ENCODE measurements around the gene TMEM11.

The TMEM11 gene

GRCh38 chr17:21210411-21211076 is 3.4 kb downstream of the TMEM11 start:
- TF ChIP-seq, protein P1, sequence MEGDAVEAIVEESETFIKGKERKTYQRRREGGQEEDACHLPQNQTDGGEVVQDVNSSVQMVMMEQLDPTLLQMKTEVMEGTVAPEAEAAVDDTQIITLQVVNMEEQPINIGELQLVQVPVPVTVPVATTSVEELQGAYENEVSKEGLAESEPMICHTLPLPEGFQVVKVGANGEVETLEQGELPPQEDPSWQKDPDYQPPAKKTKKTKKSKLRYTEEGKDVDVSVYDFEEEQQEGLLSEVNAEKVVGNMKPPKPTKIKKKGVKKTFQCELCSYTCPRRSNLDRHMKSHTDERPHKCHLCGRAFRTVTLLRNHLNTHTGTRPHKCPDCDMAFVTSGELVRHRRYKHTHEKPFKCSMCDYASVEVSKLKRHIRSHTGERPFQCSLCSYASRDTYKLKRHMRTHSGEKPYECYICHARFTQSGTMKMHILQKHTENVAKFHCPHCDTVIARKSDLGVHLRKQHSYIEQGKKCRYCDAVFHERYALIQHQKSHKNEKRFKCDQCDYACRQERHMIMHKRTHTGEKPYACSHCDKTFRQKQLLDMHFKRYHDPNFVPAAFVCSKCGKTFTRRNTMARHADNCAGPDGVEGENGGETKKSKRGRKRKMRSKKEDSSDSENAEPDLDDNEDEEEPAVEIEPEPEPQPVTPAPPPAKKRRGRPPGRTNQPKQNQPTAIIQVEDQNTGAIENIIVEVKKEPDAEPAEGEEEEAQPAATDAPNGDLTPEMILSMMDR (IDR thresholded peaks at IDR 0.05; ENCODE audit: low read depth, low read length, missing control alignments) = no peak
- no peak overlapping the region for H3K4me3 ChIP-seq (ENCODE audit: low read depth, low read length)
- DNase-seq (ENCODE audit: low read depth) = no peak

DNA sequence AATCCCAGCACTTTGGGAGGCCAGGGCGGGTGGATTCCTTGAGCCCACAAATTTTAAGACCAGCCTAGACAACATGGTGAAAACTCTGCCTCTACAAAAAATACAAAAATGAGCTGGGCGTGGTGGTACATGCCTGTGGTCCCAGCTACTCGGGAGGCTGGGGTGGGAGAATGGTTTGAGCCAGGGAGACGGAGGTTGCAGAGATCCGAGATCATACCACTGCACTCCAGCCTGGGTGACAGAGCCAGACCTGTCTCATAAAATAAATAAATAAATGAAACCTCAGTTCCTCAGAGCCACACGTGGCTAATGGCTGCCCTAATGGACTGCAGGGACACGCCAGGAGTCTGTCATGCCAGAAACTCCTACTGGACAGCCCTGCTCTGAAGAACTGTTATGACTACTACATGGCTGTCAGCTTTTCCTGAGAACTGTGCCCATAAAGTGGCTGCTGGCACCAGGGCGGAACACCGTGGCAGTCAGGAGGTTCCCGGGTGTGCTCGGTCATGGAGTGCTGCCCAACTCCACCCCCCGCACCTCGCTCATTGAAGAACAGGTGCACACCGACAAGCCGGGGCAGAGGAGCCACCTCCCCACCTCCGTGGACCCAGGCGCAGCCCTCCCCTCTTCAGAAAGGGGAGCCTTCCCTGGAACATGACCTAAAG is 4.3 kb downstream of the TMEM11 start:
- TF ChIP-seq, protein P1 (IDR thresholded peaks at IDR 0.05; ENCODE audit: low read depth, low read length, missing control alignments) = no peak
- H3K4me3 ChIP-seq (ENCODE audit: low read depth, low read length) = no peak overlapping the region
- DNase-seq (ENCODE audit: low read depth) = no peak

DNA sequence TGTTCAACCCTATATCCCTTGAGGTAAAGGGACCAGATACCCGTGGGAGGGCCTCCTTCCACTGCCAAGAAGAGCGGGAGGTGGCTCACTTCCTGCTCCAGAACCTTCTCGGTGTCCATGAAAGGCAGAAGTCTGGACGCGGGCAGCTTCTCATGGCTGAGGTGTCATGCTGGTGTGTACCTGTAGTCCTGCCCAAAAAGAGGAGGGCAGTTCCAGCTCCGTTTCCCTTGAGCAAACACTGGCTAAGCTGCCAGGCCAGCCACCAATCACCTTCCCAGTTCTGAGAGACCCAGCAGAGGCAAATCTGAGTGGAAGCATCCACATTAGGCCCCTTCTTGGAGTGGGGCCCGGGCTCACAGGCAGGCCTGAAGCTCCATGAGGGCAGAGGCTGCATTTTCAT is 5.6 kb downstream of the TMEM11 start:
- TF ChIP-seq, protein P1 (IDR thresholded peaks at IDR 0.05; ENCODE audit: low read depth, low read length, missing control alignments) = no peak
- no peak for DNase-seq (ENCODE audit: low read depth)
- no peak overlapping the region for H3K4me3 ChIP-seq (ENCODE audit: low read depth, low read length)

DNA sequence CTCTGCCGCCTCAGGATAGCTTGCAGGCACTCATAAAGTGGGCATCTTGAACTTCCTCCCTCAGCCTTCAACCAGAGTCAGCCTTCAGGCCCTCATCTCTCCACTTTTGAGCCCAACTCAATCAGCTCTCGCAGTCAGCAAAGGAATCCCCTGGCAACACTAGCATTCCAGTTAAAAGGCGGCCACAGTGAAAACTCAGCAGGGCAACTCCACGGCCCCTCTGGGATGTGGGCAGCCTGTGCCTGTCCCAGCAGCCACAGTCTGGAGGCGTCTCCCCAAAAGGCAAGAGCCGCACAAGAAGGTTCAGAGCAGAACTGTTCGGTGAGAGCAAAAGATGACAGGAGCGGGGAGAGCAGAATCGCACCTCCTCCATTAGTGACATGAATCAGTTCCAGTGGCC is 9.0 kb downstream of the TMEM11 start:
- no peak overlapping the region for H3K4me3 ChIP-seq (ENCODE audit: low read depth, low read length)
- TF ChIP-seq, protein P1 (IDR thresholded peaks at IDR 0.05; ENCODE audit: low read depth, low read length, missing control alignments) = no peak
- DNase-seq (ENCODE audit: low read depth) = no peak

DNA sequence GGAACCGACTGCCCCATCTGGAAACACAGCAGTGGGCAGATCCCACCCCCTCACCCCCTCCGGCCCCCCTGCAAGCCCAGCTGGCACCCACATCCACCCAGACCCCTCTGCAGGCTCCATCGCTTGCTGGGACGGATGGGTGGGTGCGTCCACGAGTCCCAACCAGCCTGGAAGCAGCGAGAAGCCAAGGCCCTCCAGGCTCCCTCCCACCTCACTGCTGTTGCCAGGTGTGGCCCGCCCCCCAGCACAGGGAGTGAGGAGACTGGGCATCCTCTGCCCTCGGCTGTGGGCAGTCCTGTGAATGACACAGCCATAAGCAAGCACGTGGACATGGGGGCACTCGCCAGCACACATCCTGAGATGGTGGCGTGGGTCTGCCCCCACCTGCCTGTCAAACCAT is 11.4 kb downstream of the TMEM11 start:
- no peak overlapping the region for H3K4me3 ChIP-seq (ENCODE audit: low read depth, low read length)
- no peak for DNase-seq (ENCODE audit: low read depth)
- TF ChIP-seq, protein P1 (IDR thresholded peaks at IDR 0.05; ENCODE audit: low read depth, low read length, missing control alignments) = no peak

DNA sequence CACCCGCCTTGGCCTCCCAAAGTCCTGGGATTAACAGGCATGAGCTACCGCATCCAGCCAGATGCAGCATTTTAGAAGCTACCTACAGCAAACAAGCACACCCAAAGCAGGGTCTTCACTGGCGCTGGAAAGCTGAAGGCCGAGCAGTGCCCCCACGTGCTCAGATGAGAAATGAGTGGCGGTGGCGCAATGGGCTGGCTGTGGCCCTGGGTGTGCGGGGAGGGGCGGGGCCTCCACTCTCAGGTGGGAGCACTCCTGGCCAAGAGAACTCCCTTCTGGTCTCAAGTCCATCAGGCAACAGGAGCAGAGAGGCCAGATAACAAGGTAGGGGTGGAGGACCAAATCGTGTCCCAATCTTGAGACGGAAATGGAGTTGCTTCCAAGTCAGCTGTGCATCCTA is 12.1 kb downstream of the TMEM11 start:
- no peak overlapping the region for H3K4me3 ChIP-seq (ENCODE audit: low read depth, low read length)
- TF ChIP-seq, protein P1 (IDR thresholded peaks at IDR 0.05; ENCODE audit: low read depth, low read length, missing control alignments) = no peak
- DNase-seq (ENCODE audit: low read depth) = no peak

DNA sequence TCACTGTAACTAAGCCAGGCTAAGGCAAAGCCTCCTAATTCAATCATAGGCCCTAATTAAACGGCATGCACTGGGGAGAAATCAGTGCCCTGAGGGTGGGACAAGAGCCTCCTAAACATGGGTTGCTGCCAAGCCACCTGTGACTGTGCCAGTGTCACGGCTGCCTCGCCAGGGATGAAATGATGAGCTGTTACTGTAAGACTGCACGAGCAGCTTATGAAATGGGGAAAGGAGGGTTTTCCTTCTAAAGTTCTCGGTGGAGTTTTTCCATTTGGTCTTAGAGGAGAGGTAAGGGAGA is 12.7 kb downstream of the TMEM11 start:
- H3K4me3 ChIP-seq (ENCODE audit: low read depth, low read length) = no peak overlapping the region
- DNase-seq (ENCODE audit: low read depth) = no peak
- TF ChIP-seq, protein P1 (IDR thresholded peaks at IDR 0.05; ENCODE audit: low read depth, low read length, missing control alignments) = no peak
